HepG2 (cell line): Measurements from ENCODE around the gene CHADL. TPM values are rescaled to one million over a fixed set of nuclear protein-coding genes. Genes with fewer than 3 reads are reported as not detected.
A peak's percentile ranks its signal among the peaks of the same experiment; 100 is the strongest.

Experiments
- CENPT ChIP-seq: sonication (generic); formaldehyde crosslinking; IDR thresholded peaks from 2 replicates; pipeline ENCODE4 v1.8.0; 2022; ENCODE audit warnings: low read depth, mild to moderate bottlenecking, moderate library complexity, missing genetic modification reagents
- CERS6 ChIP-seq: sonication (generic); formaldehyde crosslinking; IDR thresholded peaks from 2 replicates; pipeline ENCODE4 v1.5.0; 2020; ENCODE audit warnings: missing genetic modification reagents
- DNMT1 ChIP-seq: sonication (generic); formaldehyde crosslinking; IDR thresholded peaks from 2 replicates; pipeline ENCODE4 v1.5.1; 2020; ENCODE audit warnings: mild to moderate bottlenecking, missing genetic modification reagents
- FOXM1 ChIP-seq: sonication (generic); formaldehyde crosslinking; IDR thresholded peaks from 2 replicates; pipeline ENCODE4 v1.5.0; 2020; ENCODE audit warnings: missing genetic modification reagents
- GATAD1 ChIP-seq: IDR thresholded peaks from 2 replicates; pipeline ENCODE4 v1.6.1; 2016; ENCODE audit warnings: missing genetic modification reagents, missing compliant biosample characterization
- MAF1 ChIP-seq: sonication (generic); formaldehyde crosslinking; IDR thresholded peaks from 2 replicates; pipeline ENCODE4 v1.5.0; 2020; ENCODE audit warnings: missing genetic modification reagents, borderline replicate concordance
- MAFF ChIP-seq: IDR thresholded peaks from 2 replicates; pipeline ENCODE4 v1.6.1; 2011; ENCODE audit warnings: low read depth, low read length, improper control_type of control experiment
- NR1H2 ChIP-seq: sonication (generic); formaldehyde crosslinking; IDR thresholded peaks from 2 replicates; pipeline ENCODE4 v1.8.1; 2022; ENCODE audit warnings: low read depth, missing genetic modification reagents, borderline replicate concordance
- NR2F1 ChIP-seq, 2 experiments: fragments of 450-650 bp in 1 of 2; formaldehyde crosslinking in 1 of 2; IDR thresholded peaks; 2 replicates each; pipeline versions ENCODE4 v1.5.0 to v1.6.1; 2016 to 2020; ENCODE audit warnings: mild to moderate bottlenecking in 1 of 2, missing compliant biosample characterization in 1 of 2, missing genetic modification reagents in 1 of 2, moderate library complexity in 1 of 2
- SAP130 ChIP-seq: IDR thresholded peaks from 2 replicates; pipeline ENCODE4 v1.6.1; 2016; ENCODE audit warnings: low read depth
- SMYD3 ChIP-seq: sonication (generic); formaldehyde crosslinking; IDR thresholded peaks from 2 replicates; pipeline ENCODE4 v1.8.1; 2023; ENCODE audit warnings: mild to moderate bottlenecking, missing genetic modification reagents
- SUZ12 ChIP-seq: fragments of 150-350 bp; IDR thresholded peaks from 2 replicates; pipeline ENCODE4 v1.6.1; 2014; ENCODE audit warnings: low read depth, low read length
- TAF1 ChIP-seq: sonication (generic); formaldehyde crosslinking; IDR thresholded peaks from 2 replicates; pipeline ENCODE4 v1.4.0; 2020; ENCODE audit warnings: missing genetic modification reagents
- TGIF2 ChIP-seq: IDR thresholded peaks from 2 replicates; pipeline ENCODE4 v1.6.1; 2016; ENCODE audit warnings: control low read depth, missing compliant biosample characterization
- XRCC5 ChIP-seq: fragments of 200-400 bp; formaldehyde crosslinking; optimal IDR thresholded peaks from 2 replicates; pipeline ENCODE3; 2017; ENCODE audit warnings: mild to moderate bottlenecking, low read length
- ZNF296 ChIP-seq: sonication (generic); formaldehyde crosslinking; conservative IDR thresholded peaks from 2 replicates; pipeline ENCODE4 v1.5.0; 2020; ENCODE audit warnings: mild to moderate bottlenecking, missing genetic modification reagents
- ZNF44 ChIP-seq: sonication (generic); formaldehyde crosslinking; IDR thresholded peaks from 2 replicates; pipeline ENCODE4 v1.5.1; 2020; ENCODE audit warnings: mild to moderate bottlenecking, missing genetic modification reagents
- ZNF546 ChIP-seq: sonication (generic); formaldehyde crosslinking; conservative IDR thresholded peaks from 2 replicates; pipeline ENCODE4 v1.8.1; 2023; ENCODE audit warnings: mild to moderate bottlenecking, missing genetic modification reagents
- ZNF704 ChIP-seq: sonication (generic); formaldehyde crosslinking; IDR thresholded peaks from 2 replicates; pipeline ENCODE4 v1.8.1; 2023; ENCODE audit warnings: mild to moderate bottlenecking, inconsistent platforms, moderate library complexity, missing genetic modification reagents, borderline replicate concordance
- ZNF749 ChIP-seq: sonication (generic); formaldehyde crosslinking; IDR thresholded peaks from 2 replicates; pipeline ENCODE4 v1.8.0; 2022; ENCODE audit warnings: mild to moderate bottlenecking, missing genetic modification reagents, moderate library complexity, borderline replicate concordance
- ZNF792 ChIP-seq: IDR thresholded peaks from 2 replicates; pipeline ENCODE4 v1.6.1; 2016
- polyA plus RNA-seq, 8 experiments: library from polyadenylated mRNA; depleted of rRNA in 3 of 8; stranded (reverse) in 7 of 8; unstranded in 1 of 8; fragments of >200 nt; fragmentation: Illumina TruSeq in 4 of 8; extraction: Trizol in 4 of 8; gene quantifications; 2 replicates each; pipeline versions ENCODE4 v1.2.1 to v1.2.3, GENCODE V29; 2011 to 2016; ENCODE audit warnings: low read depth in 4 of 8, missing spikeins in 1 of 8, mixed read lengths in 1 of 8; ENCODE audit not compliant: insufficient read depth in 1 of 8
- total RNA-seq, 5 experiments: library from RNA; depleted of rRNA; stranded (reverse); fragments of >200 nt; fragmentation: Illumina TruSeq; extraction: Trizol; gene quantifications; 2 replicates each; pipeline ENCODE4 v1.2.3, GENCODE V29; 2016; ENCODE audit warnings: low read depth in 1 of 5
- TF ChIP-seq, protein P1 (sequence below): sonication (generic); formaldehyde crosslinking; IDR thresholded peaks from 2 replicates; pipeline ENCODE4 v1.9.0; 2021; ENCODE audit warnings: missing genetic modification reagents, borderline replicate concordance
- TF ChIP-seq, protein P2 (sequence below): sonication (generic); formaldehyde crosslinking; conservative IDR thresholded peaks from 2 replicates; pipeline ENCODE4 v1.8.0; 2022; ENCODE audit warnings: low read depth, missing genetic modification reagents
- TF ChIP-seq, protein P3 (sequence below): sonication (generic); formaldehyde crosslinking; IDR thresholded peaks from 2 replicates; pipeline ENCODE4 v1.5.1; 2020; ENCODE audit warnings: mild to moderate bottlenecking, missing genetic modification reagents, borderline replicate concordance

Gene CHADL
- total and polyA plus RNA-seq, 2 of the 13 experiments (the other 11 are each of a cell fraction or from before 2014, with no cell fraction given) = 2.8 to 8.1 TPM

- TF ChIP-seq ZNF792 (CRISPR knock-in tag) = no peak
- no peak for TF ChIP-seq ZNF296 (CRISPR knock-in tag)
- no peak; the same call in 1 of the 2 replicates for TF ChIP-seq MAF1
- TF ChIP-seq TAF1 (CRISPR knock-in tag) = no peak
- TF ChIP-seq MAFF = no peak
- no peak for TF ChIP-seq CENPT (CRISPR knock-in tag)
- peak; percentile 10 to 86; a peak in 3 of 4 replicates for TF ChIP-seq NR2F1 (CRISPR knock-in tag; IDR thresholded peaks at IDR 0.05)
- no peak for TF ChIP-seq SMYD3 (CRISPR knock-in tag)
- TF ChIP-seq NR1H2 = no peak
- TF ChIP-seq GATAD1 (CRISPR knock-in tag) = 0 out of 2 replicates have a peak, but pooled peaks have one; percentile 23
- TF ChIP-seq DNMT1 = no peak
- no peak for TF ChIP-seq ZNF704
- TF ChIP-seq ZNF749 = no peak
- TF ChIP-seq, protein P1, sequence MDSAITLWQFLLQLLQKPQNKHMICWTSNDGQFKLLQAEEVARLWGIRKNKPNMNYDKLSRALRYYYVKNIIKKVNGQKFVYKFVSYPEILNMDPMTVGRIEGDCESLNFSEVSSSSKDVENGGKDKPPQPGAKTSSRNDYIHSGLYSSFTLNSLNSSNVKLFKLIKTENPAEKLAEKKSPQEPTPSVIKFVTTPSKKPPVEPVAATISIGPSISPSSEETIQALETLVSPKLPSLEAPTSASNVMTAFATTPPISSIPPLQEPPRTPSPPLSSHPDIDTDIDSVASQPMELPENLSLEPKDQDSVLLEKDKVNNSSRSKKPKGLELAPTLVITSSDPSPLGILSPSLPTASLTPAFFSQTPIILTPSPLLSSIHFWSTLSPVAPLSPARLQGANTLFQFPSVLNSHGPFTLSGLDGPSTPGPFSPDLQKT (CRISPR knock-in tag) = no peak
- TF ChIP-seq TGIF2 = 0 out of 2 replicates have a peak, but pooled peaks have one; percentile 29
- TF ChIP-seq, protein P2, sequence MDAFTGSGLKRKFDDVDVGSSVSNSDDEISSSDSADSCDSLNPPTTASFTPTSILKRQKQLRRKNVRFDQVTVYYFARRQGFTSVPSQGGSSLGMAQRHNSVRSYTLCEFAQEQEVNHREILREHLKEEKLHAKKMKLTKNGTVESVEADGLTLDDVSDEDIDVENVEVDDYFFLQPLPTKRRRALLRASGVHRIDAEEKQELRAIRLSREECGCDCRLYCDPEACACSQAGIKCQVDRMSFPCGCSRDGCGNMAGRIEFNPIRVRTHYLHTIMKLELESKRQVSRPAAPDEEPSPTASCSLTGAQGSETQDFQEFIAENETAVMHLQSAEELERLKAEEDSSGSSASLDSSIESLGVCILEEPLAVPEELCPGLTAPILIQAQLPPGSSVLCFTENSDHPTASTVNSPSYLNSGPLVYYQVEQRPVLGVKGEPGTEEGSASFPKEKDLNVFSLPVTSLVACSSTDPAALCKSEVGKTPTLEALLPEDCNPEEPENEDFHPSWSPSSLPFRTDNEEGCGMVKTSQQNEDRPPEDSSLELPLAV (CRISPR knock-in tag) = no peak
- no peak for TF ChIP-seq ZNF44 (CRISPR knock-in tag)
- TF ChIP-seq XRCC5 = no peak
- no peak for TF ChIP-seq ZNF546
- no peak for TF ChIP-seq SUZ12
- TF ChIP-seq FOXM1 = no peak
- TF ChIP-seq SAP130 (CRISPR knock-in tag) = peak; percentile 58
- TF ChIP-seq, protein P3, sequence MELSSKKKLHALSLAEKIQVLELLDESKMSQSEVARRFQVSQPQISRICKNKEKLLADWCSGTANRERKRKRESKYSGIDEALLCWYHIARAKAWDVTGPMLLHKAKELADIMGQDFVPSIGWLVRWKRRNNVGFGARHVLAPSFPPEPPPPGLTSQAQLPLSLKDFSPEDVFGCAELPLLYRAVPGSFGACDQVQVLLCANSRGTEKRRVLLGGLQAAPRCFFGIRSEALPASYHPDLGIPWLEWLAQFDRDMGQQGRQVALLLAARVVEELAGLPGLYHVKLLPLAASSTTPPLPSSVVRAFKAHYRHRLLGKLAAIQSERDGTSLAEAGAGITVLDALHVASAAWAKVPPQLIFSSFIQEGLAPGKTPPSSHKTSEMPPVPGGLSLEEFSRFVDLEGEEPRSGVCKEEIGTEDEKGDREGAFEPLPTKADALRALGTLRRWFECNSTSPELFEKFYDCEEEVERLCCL (CRISPR knock-in tag) = no peak
- TF ChIP-seq CERS6 (CRISPR knock-in tag) = no peak
Observed at GRCh38 chr22:41234815-41235695, 5.7 kb downstream of the CHADL start (continued).
